ENCODE results near the gene HNMT. TPM values are rescaled to one million over a fixed set of nuclear protein-coding genes. Genes with fewer than 3 reads are reported as not detected.

The HNMT gene
- total RNA-seq, 2 experiments from 2014 or later, result 0.78 TPM; not detected in 1

DNA sequence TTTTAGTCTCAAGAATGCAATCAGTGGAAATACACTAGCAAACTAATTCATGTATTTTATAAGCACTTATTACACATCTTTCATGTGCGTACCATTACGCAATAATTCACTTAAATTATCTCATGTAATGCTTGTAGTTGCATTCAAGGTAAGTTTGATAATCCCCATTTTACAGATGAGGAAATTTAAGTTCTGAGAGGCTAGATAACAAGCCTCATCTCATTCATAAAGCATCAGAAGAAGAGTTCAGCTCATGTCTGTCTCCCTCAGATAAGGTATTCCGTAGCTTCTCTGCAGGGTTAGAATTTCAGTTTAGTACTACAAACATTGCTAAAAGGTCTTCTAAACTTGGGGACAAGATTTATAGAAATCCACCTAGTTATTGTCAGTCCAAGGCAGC, 47.8 kb downstream of the HNMT start:
- Histone ChIP-seq H3K4me3 (ENCODE audit: low read length) (no peak overlapping the region), H3K27ac (ENCODE audit: low read depth in 1 of 2, low read length in 2 of 2) (no peak overlapping the region), H3K9me3 (ENCODE audit: control insufficient read depth in 1 of 2, insufficient read depth in 1 of 2, low read length in 2 of 2) (no peaks in the 10 kb centered on the region), H3K4me1 (ENCODE audit: insufficient read depth, low read length) (no peaks in the 10 kb centered on the region), H3K27me3 (ENCODE audit: control insufficient read depth in 1 of 2, insufficient read depth in 2 of 2, low read length in 2 of 2) (no peaks in the 10 kb centered on the region), H3K36me3 (ENCODE audit: insufficient read depth, low read length) (no peaks in the 10 kb centered on the region)
- intact Hi-C loops (cut with DNase I, micrococcal nuclease), result no loop called here
- TF ChIP-seq CTCF (IDR thresholded peaks at IDR 0.05), result no peak
- DNase-seq, result no peak
- ChIA-PET CTCF (no interaction called here), POLR2A (no interaction called here)
- ATAC-seq (ENCODE audit: poor library complexity), result no peak
- Mint-ChIP-seq H3K4me3 (no peak overlapping the region), H3K4me1 (ENCODE audit: low read depth) (no peaks in the 10 kb centered on the region), H3K27ac (no peak overlapping the region), H3K27me3 (no peaks in the 10 kb centered on the region), H3K36me3 (ENCODE audit: low read depth) (no peaks in the 10 kb centered on the region), H3K9me3 (peaks cover 3% of the 10 kb centered on the region)

- H3K27ac ChIP-seq (ENCODE audit: low read depth in 1 of 2, low read length in 2 of 2), result no peak overlapping the region
- no peaks in the 10 kb centered on the region for H3K27me3 Mint-ChIP-seq
- no peak overlapping the region for H3K4me3 Mint-ChIP-seq
- no peak overlapping the region for H3K4me3 ChIP-seq (ENCODE audit: low read length)
- TF ChIP-seq CTCF (IDR thresholded peaks at IDR 0.05), result no peak
- H3K9me3 ChIP-seq (ENCODE audit: control insufficient read depth in 1 of 2, insufficient read depth in 1 of 2, low read length in 2 of 2), result no peaks in the 10 kb centered on the region
- H3K9me3 Mint-ChIP-seq, result no peaks in the 10 kb centered on the region
- H3K4me1 ChIP-seq (ENCODE audit: insufficient read depth, low read length), result no peaks in the 10 kb centered on the region
- no peaks in the 10 kb centered on the region for H3K36me3 Mint-ChIP-seq (ENCODE audit: low read depth)
- ATAC-seq (ENCODE audit: poor library complexity), result no peak
- POLR2A ChIA-PET, result no interaction called here
- H3K27ac Mint-ChIP-seq, result no peak overlapping the region
- no peaks in the 10 kb centered on the region for H3K27me3 ChIP-seq (ENCODE audit: control insufficient read depth in 1 of 2, insufficient read depth in 2 of 2, low read length in 2 of 2)
- CTCF ChIA-PET, result no interaction called here
- H3K36me3 ChIP-seq (ENCODE audit: insufficient read depth, low read length), result no peaks in the 10 kb centered on the region
- H3K4me1 Mint-ChIP-seq (ENCODE audit: low read depth), result no peaks in the 10 kb centered on the region
- no peak for DNase-seq
- intact Hi-C loops (cut with DNase I, micrococcal nuclease), result no loop called here
These were observed 48.7 kb downstream of the HNMT start for GRCh38 chr2:138012968-138013367.

DNA sequence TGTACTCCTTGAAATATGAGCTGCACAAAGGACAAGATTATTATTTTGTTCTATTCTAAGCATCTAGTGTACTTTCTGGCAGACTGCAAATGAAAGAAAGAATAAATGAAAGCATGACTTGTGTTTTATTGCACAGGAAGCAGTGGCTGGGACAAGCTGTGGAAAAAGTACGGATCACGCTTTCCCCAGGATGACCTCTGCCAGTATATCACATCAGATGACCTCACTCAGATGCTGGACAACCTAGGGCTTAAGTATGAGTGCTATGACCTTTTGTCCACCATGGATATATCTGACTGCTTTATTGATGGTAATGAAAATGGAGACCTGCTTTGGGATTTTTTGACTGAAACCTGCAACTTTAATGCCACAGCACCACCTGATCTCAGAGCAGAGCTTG, 49.4 kb downstream of the HNMT start:
- no peak overlapping the region for H3K27ac Mint-ChIP-seq
- Histone ChIP-seq H3K36me3 (ENCODE audit: insufficient read depth, low read length) (no peaks in the 10 kb centered on the region), H3K9me3 (ENCODE audit: control insufficient read depth in 1 of 2, insufficient read depth in 1 of 2, low read length in 2 of 2) (no peaks in the 10 kb centered on the region), H3K4me1 (ENCODE audit: insufficient read depth, low read length) (no peaks in the 10 kb centered on the region), H3K4me3 (ENCODE audit: low read length) (no peak overlapping the region), H3K27ac (ENCODE audit: low read depth in 1 of 2, low read length in 2 of 2) (no peak overlapping the region), H3K27me3 (ENCODE audit: control insufficient read depth in 1 of 2, insufficient read depth in 2 of 2, low read length in 2 of 2) (no peaks in the 10 kb centered on the region)
- H3K4me3 Mint-ChIP-seq, result no peak overlapping the region
- no peak for ATAC-seq (ENCODE audit: poor library complexity)
- no peaks in the 10 kb centered on the region for H3K9me3 Mint-ChIP-seq
- TF ChIP-seq CTCF (IDR thresholded peaks at IDR 0.05), result no peak
- intact Hi-C loops (cut with DNase I, micrococcal nuclease), result no loop called here
- no peak for DNase-seq
- no peaks in the 10 kb centered on the region for H3K27me3 Mint-ChIP-seq
- POLR2A ChIA-PET, result no interaction called here
- H3K4me1 Mint-ChIP-seq (ENCODE audit: low read depth), result no peaks in the 10 kb centered on the region
- CTCF ChIA-PET, result no interaction called here
- no peaks in the 10 kb centered on the region for H3K36me3 Mint-ChIP-seq (ENCODE audit: low read depth)
